GM21717 (cell line): ENCODE measurements around the gene OR8B3.
"Not testable (repeated sequence)": the region's sequence is repeated elsewhere in the genome, so short reads cannot be mapped to it uniquely, and the experiment has no call there.

Experiments
- ATAC-seq: cut with Tn5 transposase; IDR thresholded peaks from one replicate; pipeline ENCODE4 v1.9.1; 2021; ENCODE audit warnings: mild to moderate bottlenecking, moderate library complexity; ENCODE audit not compliant: unreplicated experiment

Gene OR8B3

GRCh38 chr11:124398924-124399323 is at the start of gene OR8B3:
Gene OR8B3 (minus strand): TSS chr11:124399024. CDS start chr11:124397351, 1,673 bp downstream.
- no peak for ATAC-seq

- ATAC-seq: no peak
These were observed 48.1 kb upstream of the OR8B3 start for GRCh38 chr11:124446916-124447315.

GRCh38 chr11:124445646-124446150 is 46.9 kb upstream of the OR8B3 start, which contains the start of gene OR8B8:
Gene OR8B8 (minus strand): TSS chr11:124445696. CDS start chr11:124441085, 4,611 bp downstream.
- ATAC-seq: no peak

GRCh38 chr11:124442847-124443246 is 44.0 kb upstream of the OR8B3 start:
- ATAC-seq: no peak

GRCh38 chr11:124442442-124442841 is 43.6 kb upstream of the OR8B3 start:
- no peak for ATAC-seq

GRCh38 chr11:124441519-124441918 is 42.7 kb upstream of the OR8B3 start:
- ATAC-seq: no peak

- ATAC-seq: no peak
These were observed 42.3 kb upstream of the OR8B3 start for GRCh38 chr11:124441081-124441480.

GRCh38 chr11:124440608-124441007 is 41.8 kb upstream of the OR8B3 start:
- no peak for ATAC-seq

- no peak for ATAC-seq
These were observed 35.9 kb upstream of the OR8B3 start for GRCh38 chr11:124434699-124435098.

- no peak for ATAC-seq
These were observed 30.8 kb upstream of the OR8B3 start for GRCh38 chr11:124429599-124429998.

GRCh38 chr11:124424384-124424921 is 25.6 kb upstream of the OR8B3 start, which contains the start of gene OR8B4:
Gene OR8B4 (minus strand): TSS chr11:124424871. CDS start chr11:124424871, 0 bp downstream.
- no peak for ATAC-seq

- ATAC-seq: no peak
These were observed 22.2 kb upstream of the OR8B3 start for GRCh38 chr11:124421043-124421442.

GRCh38 chr11:124415356-124415923 is 16.6 kb upstream of the OR8B3 start:
- no peak for ATAC-seq

GRCh38 chr11:124409906-124410305 is 11.1 kb upstream of the OR8B3 start:
- no peak for ATAC-seq

GRCh38 chr11:124405581-124405980 is 6.8 kb upstream of the OR8B3 start:
- no peak for ATAC-seq

GRCh38 chr11:124403186-124403585 is 4.4 kb upstream of the OR8B3 start:
- ATAC-seq: not testable (repeated sequence)

GRCh38 chr11:124402326-124402922 is 3.6 kb upstream of the OR8B3 start:
- peak; percentile 92 for ATAC-seq

- not testable (repeated sequence) for ATAC-seq
These were observed 2.0 kb downstream of the OR8B3 start for GRCh38 chr11:124396847-124397246.

GRCh38 chr11:124394408-124394807 is 4.4 kb downstream of the OR8B3 start:
- no peak for ATAC-seq

- ATAC-seq: no peak
These were observed 14.4 kb downstream of the OR8B3 start, which contains the start of gene OR8B2 for GRCh38 chr11:124384399-124384798. Gene OR8B2 (minus strand): TSS chr11:124384499. CDS start chr11:124383343, 1,156 bp downstream.

- not testable (repeated sequence) for ATAC-seq
These were observed 16.0 kb downstream of the OR8B3 start for GRCh38 chr11:124382857-124383256.

- no peak for ATAC-seq
These were observed 18.2 kb downstream of the OR8B3 start for GRCh38 chr11:124380585-124380984.
